ENCODE results near the gene SYAP1. TPM values are rescaled to one million over a fixed set of nuclear protein-coding genes. Genes with fewer than 3 reads are reported as not detected.

Gene SYAP1
- total and polyA plus RNA-seq, 9 of the 15 experiments (the other 6 are each of a cell fraction or from before 2014, with no cell fraction given) = 5.7 to 35.3 (median 27.6) TPM

DNA sequence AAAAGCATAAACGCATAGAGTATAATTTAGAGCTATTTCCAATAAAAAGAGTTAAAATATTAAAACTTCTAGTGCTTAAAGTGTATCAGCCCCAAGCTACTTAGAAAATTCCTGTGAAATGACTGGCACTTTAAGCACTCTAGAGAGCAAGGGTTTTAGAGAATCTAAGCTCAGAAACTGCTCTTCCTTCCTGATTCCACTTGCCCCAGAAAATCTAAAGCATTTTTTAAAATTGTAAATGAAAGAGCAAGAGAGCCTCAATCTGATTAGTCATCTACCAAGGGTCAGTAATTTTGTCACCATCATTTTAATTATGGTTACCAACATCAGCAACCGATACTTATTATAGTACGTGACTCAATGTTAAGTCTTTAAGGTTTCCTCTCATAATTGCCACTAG lies 31.9 kb upstream of the SYAP1 start:
- H3K27me3 ChIP-seq (ENCODE audit: control insufficient read depth in 2 of 2, insufficient read depth in 2 of 2, low read length in 2 of 2) = no peaks in the 10 kb centered on the region
- H3K4me3 ChIP-seq = no peak overlapping the region
- no TSS peak for BruUV-seq (replicated peaks)
- in situ Hi-C loops (cut with MboI) = loop anchor here (25.0 kb wide), 1 partner anchor 250 kb away; no protein-coding TSS in a partner anchor
- DNase-seq (ENCODE audit: extremely low read depth in 1 of 4, low spot score in 3 of 4) (no peak), FAIRE-seq (no peak), ATAC-seq (no peak)
- no peak overlapping the region for H3K4me2 ChIP-seq (ENCODE audit: insufficient read depth, low read length)
- no peak overlapping the region for H3K27ac ChIP-seq (ENCODE audit: extremely low read depth, low read depth, low read length)
- no peak overlapping the region for H2AFZ ChIP-seq (ENCODE audit: low read depth, low read length)
- WGBS (ENCODE audit: insufficient coverage, low coverage, missing lambda C conversion rate) = no CpG with 5 or more reads among the region's 3 CpGs
- no peaks in the 10 kb centered on the region for H3K9me1 ChIP-seq (ENCODE audit: control insufficient read depth, insufficient read depth, low read length)
- H3K9me3 ChIP-seq (replicated peaks; ENCODE audit: control insufficient read depth, insufficient read depth, low read depth, low read length) = no peaks in the 10 kb centered on the region
- no peak overlapping the region for H3K9ac ChIP-seq (ENCODE audit: insufficient read depth in 1 of 2, low read depth in 2 of 2, low read length in 2 of 2)
- H3K79me2 ChIP-seq (ENCODE audit: control insufficient read depth, insufficient read depth, low read length) = no peaks in the 10 kb centered on the region
- H4K20me1 ChIP-seq (replicated peaks; ENCODE audit: control insufficient read depth, insufficient read depth, low read length) = no peaks in the 10 kb centered on the region
- TF ChIP-seq CREB1 (IDR thresholded peaks at IDR 0.05) (no peak), CREB1 (CRISPR knock-in tag; IDR thresholded peaks at IDR 0.05) (no peak), MYC (IDR thresholded peaks at IDR 0.05; ENCODE audit: low read depth, low read length) (no peak), MYC (CRISPR knock-in tag; IDR thresholded peaks at IDR 0.05; ENCODE audit: borderline replicate concordance, low read depth) (no peak), BRF1 (IDR thresholded peaks at IDR 0.05; ENCODE audit: borderline replicate concordance, extremely low read depth, insufficient read length) (no peak), TAF1 (IDR thresholded peaks at IDR 0.05; ENCODE audit: control insufficient read depth, extremely low read depth, insufficient read depth, low read length, severe bottlenecking) (no peak), BCOR (IDR thresholded peaks at IDR 0.05) (no peak), CGGBP1 (CRISPR knock-in tag; IDR thresholded peaks at IDR 0.05) (no peak), SRSF7 (optimal IDR thresholded peaks at IDR 0.05; ENCODE audit: low read depth, low read length) (no peak), ZNF175 (CRISPR knock-in tag; IDR thresholded peaks at IDR 0.05; ENCODE audit: low read depth) (no peak), EP300 (IDR thresholded peaks at IDR 0.05; ENCODE audit: low read length) (no peak), CEBPG (CRISPR knock-in tag; IDR thresholded peaks at IDR 0.05) (no peak), CEBPG (tag; conservative IDR thresholded peaks at IDR 0.05 in 1 of 2, IDR thresholded peaks at IDR 0.05 in 1 of 2) (no peak)
- TF ChIP-seq, protein P1, sequence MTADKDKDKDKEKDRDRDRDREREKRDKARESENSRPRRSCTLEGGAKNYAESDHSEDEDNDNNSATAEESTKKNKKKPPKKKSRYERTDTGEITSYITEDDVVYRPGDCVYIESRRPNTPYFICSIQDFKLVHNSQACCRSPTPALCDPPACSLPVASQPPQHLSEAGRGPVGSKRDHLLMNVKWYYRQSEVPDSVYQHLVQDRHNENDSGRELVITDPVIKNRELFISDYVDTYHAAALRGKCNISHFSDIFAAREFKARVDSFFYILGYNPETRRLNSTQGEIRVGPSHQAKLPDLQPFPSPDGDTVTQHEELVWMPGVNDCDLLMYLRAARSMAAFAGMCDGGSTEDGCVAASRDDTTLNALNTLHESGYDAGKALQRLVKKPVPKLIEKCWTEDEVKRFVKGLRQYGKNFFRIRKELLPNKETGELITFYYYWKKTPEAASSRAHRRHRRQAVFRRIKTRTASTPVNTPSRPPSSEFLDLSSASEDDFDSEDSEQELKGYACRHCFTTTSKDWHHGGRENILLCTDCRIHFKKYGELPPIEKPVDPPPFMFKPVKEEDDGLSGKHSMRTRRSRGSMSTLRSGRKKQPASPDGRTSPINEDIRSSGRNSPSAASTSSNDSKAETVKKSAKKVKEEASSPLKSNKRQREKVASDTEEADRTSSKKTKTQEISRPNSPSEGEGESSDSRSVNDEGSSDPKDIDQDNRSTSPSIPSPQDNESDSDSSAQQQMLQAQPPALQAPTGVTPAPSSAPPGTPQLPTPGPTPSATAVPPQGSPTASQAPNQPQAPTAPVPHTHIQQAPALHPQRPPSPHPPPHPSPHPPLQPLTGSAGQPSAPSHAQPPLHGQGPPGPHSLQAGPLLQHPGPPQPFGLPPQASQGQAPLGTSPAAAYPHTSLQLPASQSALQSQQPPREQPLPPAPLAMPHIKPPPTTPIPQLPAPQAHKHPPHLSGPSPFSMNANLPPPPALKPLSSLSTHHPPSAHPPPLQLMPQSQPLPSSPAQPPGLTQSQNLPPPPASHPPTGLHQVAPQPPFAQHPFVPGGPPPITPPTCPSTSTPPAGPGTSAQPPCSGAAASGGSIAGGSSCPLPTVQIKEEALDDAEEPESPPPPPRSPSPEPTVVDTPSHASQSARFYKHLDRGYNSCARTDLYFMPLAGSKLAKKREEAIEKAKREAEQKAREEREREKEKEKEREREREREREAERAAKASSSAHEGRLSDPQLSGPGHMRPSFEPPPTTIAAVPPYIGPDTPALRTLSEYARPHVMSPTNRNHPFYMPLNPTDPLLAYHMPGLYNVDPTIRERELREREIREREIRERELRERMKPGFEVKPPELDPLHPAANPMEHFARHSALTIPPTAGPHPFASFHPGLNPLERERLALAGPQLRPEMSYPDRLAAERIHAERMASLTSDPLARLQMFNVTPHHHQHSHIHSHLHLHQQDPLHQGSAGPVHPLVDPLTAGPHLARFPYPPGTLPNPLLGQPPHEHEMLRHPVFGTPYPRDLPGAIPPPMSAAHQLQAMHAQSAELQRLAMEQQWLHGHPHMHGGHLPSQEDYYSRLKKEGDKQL (CRISPR knock-in tag; IDR thresholded peaks at IDR 0.05; ENCODE audit: borderline replicate concordance) = no peak
- TF ChIP-seq, protein P2, sequence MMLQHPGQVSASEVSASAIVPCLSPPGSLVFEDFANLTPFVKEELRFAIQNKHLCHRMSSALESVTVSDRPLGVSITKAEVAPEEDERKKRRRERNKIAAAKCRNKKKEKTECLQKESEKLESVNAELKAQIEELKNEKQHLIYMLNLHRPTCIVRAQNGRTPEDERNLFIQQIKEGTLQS (IDR thresholded peaks at IDR 0.05) = no peak
- TF ChIP-seq, protein P2 (CRISPR knock-in tag; conservative IDR thresholded peaks at IDR 0.05) = no peak
- CTCF ChIA-PET (ENCODE audit: low intra/inter-chr PET ratio) = no interaction called here
- intact Hi-C loops (cut with micrococcal nuclease) = no loop called here
- no peaks in the 10 kb centered on the region; a peak in 1 of 5 replicates for H3K4me1 ChIP-seq (replicated peaks in 1 of 2; ENCODE audit: control insufficient read depth in 2 of 2, insufficient read depth in 2 of 2, low read length in 2 of 2)
- POLR2A ChIA-PET = interaction anchor here (0.6 kb wide), 1 partner anchor 337 kb away, joined by 5 read pairs; no protein-coding TSS in a partner anchor
- H3K36me3 ChIP-seq (ENCODE audit: control insufficient read depth, insufficient read depth, low read length) = peaks cover 45% of the 10 kb centered on the region; the same call in 2 of the 3 replicates

Measured in K562 (cell line).